Activated T-cell treated with anti-CD3 and anti-CD28 coated beads for 24 hours (primary cell): ENCODE measurements around the gene PRKG1.
"Not testable (repeated sequence)": the region's sequence is repeated elsewhere in the genome, so short reads cannot be mapped to it uniquely, and the experiment has no call there.

Experiments used
- DNase-seq: peaks from one replicate; pipeline ENCODE4 v3.0.0-alpha.2; 2020; ENCODE audit warnings: low read depth

The PRKG1 gene

DNA sequence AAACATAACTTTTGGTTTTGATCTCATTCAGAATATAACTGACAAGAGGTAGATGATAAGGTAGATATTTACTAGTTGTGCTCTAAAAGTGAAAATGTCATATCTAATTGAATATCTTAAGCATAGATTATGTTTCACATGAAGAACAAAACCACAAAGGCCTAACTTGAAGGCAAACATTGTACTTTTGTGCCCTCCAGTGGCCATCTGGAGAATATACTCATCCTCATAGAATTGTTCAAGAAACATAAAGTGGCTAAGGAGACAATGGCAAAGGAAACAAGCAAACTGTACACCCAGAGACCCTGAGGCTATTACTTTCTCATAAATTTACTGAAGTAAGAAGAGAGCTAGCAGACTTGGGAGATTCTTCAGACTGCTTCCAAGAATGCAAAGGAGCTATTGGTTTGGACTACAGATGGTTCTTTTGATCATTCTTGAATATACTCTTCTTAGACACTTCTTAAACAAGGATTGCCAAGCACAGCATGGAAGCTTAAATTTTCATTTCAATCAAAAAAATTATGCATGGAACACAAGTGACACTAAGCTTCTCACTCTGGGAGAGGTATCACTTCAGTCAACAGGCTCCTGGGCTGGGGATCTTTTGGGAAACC, 1141.6 kb downstream of the PRKG1 start:
- DNase-seq, result peak; percentile 3

DNA sequence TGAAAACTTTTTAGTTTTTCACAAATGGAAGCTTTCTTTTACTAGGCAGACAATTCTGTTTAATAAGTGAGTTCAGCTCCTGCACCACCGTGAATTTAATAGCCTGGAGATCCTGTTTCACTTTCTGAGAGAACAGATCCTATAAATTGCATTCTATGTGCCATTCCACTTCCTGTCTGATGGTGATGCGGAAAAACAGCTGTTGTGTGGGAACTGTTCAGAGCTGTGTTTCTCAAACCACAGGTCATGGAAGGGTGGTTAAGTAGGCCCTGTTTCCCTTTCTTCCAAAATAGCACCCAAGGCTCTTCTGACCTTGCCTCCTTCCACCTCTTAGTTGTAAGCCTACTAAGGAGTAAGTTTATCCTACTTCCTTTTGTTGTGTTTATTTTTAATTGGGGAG, 1142.6 kb downstream of the PRKG1 start:
- DNase-seq, result no peak

- no peak for DNase-seq
Measured at GRCh38 chr10:52217531-52217930, 1143.2 kb downstream of the PRKG1 start.

- no peak for DNase-seq
Measured at GRCh38 chr10:52220947-52221346, 1146.7 kb downstream of the PRKG1 start.

DNA sequence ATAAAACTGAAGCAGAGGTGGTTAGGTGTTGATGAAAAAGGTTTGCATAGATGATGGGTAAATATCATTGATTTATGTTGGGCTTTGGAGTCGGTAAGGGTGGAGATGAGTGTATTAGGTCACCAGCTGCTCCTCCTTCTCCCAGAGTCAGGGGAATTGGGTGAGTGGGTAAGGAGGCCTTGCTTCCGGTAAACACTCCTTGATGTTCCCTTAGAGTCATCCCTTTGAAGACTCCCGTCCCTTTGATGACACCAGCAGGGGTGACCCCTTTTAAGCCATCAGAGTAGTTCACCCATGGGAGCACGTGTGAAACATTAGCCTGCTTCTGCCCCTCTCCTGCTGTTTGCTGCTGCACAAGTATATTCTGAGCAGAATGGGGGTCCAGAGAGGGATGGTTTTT, 1147.6 kb downstream of the PRKG1 start:
- no peak for DNase-seq

GRCh38 chr10:52226197-52226847, 1152.0 kb downstream of the PRKG1 start:
- no peak for DNase-seq

- no peak for DNase-seq
Measured at GRCh38 chr10:52228556-52228955, 1154.3 kb downstream of the PRKG1 start.

GRCh38 chr10:52229291-52229931, 1155.1 kb downstream of the PRKG1 start:
- no peak for DNase-seq

- no peak for DNase-seq
Measured at GRCh38 chr10:52232561-52233350, 1158.5 kb downstream of the PRKG1 start.

DNA sequence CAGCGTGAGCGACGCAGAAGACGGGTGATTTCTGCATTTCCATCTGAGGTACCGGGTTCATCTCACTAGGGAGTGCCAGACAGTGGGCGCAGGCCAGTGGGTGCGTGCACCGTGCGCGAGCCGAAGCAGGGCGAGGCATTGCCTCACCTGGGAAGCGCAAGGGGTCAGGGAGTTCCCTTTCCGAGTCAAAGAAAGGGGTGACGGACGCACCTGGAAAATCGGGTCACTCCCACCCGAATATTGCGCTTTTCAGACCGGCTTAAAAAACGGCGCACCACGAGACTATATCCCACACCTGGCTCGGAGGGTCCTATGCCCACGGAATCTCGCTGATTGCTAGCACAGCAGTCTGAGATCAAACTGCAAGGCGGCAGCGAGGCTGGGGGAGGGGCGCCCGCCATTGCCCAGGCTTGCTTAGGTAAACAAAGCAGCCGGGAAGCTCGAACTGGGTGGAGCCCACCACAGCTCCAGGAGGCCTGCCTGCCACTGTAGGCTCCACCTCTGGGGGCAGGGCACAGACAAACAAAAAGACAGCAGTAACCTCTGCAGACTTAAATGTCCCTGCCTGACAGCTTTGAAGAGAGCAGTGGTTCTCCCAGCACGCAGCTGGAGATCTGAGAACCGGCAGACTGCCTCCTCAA, 1159.2 kb downstream of the PRKG1 start:
- DNase-seq, result not testable (repeated sequence)

- DNase-seq, result no peak
Measured at GRCh38 chr10:52239771-52240170, 1165.5 kb downstream of the PRKG1 start.

GRCh38 chr10:52245547-52245946, 1171.3 kb downstream of the PRKG1 start:
- DNase-seq, result no peak

GRCh38 chr10:52247929-52248328, 1173.6 kb downstream of the PRKG1 start:
- DNase-seq, result not testable (repeated sequence)

DNA sequence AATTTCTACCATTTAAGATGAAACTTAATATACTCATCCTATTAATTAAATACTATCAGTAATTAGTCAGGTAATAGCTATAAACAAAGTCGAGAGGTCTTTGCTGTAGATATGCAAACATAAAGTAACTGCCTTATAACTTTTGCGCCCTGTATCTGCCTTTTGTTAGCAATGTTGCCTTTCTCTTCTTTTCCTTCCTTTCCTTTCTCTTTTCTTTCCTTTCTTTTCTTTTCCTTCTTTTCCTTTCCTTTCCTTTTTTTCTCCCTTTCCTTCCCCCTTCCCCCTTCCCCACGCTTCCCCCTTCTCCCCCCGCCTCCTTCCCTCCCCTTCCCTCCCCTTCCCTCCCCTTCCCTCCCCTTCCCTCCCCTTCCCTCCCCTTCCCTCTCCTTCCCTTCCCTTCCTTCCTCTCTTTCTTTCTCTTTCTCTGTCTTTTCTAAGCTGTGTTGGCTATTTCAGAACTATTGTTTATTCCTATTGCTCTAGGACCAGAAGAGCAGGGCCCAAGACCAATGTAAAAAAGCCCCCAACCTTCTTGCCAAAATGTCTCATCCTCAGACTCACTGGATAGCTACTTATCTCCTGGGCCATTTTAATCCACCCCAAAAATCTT, 1174.5 kb downstream of the PRKG1 start:
- DNase-seq, result no peak

DNA sequence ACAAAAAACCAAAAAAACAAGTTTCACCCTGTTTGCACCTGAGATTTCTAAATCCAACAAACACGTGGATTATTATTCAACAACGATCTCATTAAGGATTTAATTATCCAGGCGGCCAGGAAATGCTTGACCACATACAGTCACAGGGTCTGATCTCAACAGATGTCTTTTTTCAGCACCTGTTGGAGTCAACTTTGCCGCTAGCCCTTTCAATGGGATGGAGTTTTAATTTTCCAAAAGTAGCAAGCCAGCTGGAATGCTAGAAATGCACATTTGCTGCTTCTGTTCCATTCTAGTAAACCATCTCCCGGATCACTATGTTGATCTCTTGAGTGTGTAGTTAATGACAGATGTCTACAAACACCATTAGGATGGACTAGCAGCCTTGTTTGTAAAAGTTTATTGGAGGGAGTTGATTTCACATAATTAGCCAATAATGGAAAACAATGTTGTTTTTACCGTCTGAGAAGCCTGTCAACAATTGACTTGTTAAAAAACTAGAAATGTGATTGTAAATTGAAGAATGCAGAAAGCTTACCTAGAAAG, 1175.6 kb downstream of the PRKG1 start:
- no peak for DNase-seq

GRCh38 chr10:52250510-52250909, 1176.2 kb downstream of the PRKG1 start:
- no peak for DNase-seq

GRCh38 chr10:52252307-52252706, 1178.0 kb downstream of the PRKG1 start:
- DNase-seq, result no peak

- DNase-seq, result no peak
Measured at GRCh38 chr10:52256832-52257691, 1182.8 kb downstream of the PRKG1 start.

DNA sequence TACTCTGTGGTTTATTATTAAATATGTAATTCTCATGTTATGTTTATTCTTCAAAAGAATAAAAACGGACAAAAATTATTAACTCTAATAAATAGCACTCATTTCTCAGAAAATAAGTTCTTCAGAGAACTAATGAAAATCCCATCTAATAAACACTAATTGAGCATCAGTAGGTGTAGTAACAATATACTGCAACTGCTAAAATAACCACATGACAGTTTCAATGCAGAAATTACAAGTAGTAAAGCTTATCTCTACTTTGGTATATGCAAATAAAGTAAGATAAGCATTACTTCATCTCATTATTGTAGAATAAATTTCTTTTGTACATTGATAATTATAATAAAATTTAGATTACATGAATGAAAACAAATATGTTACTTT, 1183.4 kb downstream of the PRKG1 start:
- DNase-seq, result no peak

DNA sequence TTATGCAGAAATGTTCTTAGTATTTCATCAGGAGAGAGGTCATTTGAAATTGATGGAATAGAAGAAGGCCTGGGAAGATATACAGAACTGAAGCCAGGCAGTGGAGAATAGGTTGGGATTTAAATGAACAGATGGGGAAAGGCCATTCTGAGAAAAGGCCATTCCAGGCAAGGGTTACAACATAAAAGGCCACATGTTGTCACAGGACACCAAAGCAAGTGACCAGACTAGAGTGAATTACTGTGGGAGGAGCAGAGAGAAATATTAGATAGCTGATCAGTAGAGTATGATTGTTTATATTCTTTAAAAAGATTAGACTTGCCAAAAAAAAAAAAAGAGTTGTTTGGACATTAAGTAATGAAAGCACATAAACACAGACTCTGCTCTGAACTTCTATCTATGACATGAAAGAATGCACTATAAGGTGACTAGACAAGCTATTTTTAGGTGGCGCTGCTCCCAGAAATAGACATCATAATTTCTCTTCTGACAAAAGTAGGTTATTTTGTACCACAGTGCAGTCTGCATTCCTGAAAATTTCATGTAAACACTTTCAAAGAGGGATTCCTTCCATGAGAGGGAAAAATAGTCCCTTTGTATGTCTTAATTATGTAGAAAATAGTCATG, 1184.6 kb downstream of the PRKG1 start:
- DNase-seq, result no peak
